ENCODE measurements around the gene MICU2. TPM values are rescaled to one million over a fixed set of nuclear protein-coding genes. Genes with fewer than 3 reads are reported as not detected.
"Not testable (repeated sequence)": the region's sequence is repeated elsewhere in the genome, so short reads cannot be mapped to it uniquely, and the experiment has no call there.

MICU2 gene
- total RNA-seq, 2 donors from 2014 or later = 38.5 to 43.2 TPM

DNA sequence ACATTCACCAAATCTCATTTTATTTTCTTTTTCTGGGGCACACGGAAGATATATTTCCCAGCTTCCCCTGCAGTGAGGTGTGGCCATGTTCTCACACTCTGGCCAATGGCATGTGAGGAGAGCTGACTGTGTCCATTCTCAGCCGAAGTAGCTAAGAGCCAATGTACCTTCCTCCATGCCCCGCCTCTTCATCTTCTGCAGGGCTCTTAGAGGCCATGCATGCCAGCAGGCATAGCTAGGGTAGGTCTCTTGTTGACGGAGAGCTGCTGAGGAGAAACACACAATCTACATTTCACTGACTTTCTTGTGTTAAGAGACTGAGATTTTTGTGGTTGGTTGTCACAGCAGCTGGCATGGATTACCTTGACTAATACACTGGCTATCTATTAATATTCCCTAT is 9.8 kb upstream of the MICU2 start:
- ATAC-seq (replicated peaks) = no peak
- Mint-ChIP-seq H3K4me1 (no peaks in the 10 kb centered on the region), H3K27me3 (peaks cover 4% of the 10 kb centered on the region), H3K36me3 (ENCODE audit: low read depth) (no peaks in the 10 kb centered on the region), H3K4me3 (no peak overlapping the region), H3K27ac (no peak overlapping the region), H3K9me3 (no peaks in the 10 kb centered on the region)

- H3K27ac Mint-ChIP-seq = no peak overlapping the region
- no peak for ATAC-seq (replicated peaks)
- no peaks in the 10 kb centered on the region for H3K27me3 Mint-ChIP-seq
- no peaks in the 10 kb centered on the region for H3K4me1 Mint-ChIP-seq
- no peak overlapping the region for H3K4me3 Mint-ChIP-seq
- H3K9me3 Mint-ChIP-seq = no peaks in the 10 kb centered on the region
- H3K36me3 Mint-ChIP-seq (ENCODE audit: low read depth) = no peaks in the 10 kb centered on the region
Measured at GRCh38 chr13:21611385-21611784, 7.4 kb upstream of the MICU2 start.

- Mint-ChIP-seq H3K4me1 (no peaks in the 10 kb centered on the region), H3K36me3 (ENCODE audit: low read depth) (no peaks in the 10 kb centered on the region), H3K4me3 (no peak overlapping the region), H3K27me3 (no peaks in the 10 kb centered on the region), H3K9me3 (no peaks in the 10 kb centered on the region), H3K27ac (no peak overlapping the region)
- ATAC-seq (replicated peaks) = no peak
Measured at GRCh38 chr13:21610687-21611086, 6.7 kb upstream of the MICU2 start.

- Mint-ChIP-seq H3K9me3 (no peaks in the 10 kb centered on the region), H3K4me3 (no peak overlapping the region), H3K36me3 (ENCODE audit: low read depth) (no peaks in the 10 kb centered on the region), H3K4me1 (no peaks in the 10 kb centered on the region), H3K27me3 (no peaks in the 10 kb centered on the region), H3K27ac (no peak overlapping the region)
- no peak for ATAC-seq (replicated peaks)
Measured at GRCh38 chr13:21608961-21609360, 5.0 kb upstream of the MICU2 start.

DNA sequence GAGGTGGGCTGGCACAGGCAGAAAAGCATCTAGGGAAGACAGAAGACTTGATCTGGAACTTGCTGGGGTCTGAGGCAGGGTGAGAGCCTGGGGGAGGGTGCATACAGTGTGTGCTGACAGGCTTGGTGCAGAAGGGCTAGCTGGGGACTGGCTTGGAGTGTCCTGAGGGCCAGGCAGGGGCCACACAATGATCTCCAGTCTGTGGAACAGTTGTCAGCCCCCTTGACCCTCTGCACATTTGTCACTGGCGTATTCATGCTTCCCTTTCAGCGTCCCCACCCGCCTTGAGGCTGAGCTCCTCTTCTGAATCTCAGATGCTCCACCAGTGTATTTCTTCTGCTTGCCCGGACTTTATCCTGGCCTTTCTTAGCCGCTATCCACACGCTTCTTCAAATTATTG is 2.8 kb upstream of the MICU2 start:
- H3K27me3 Mint-ChIP-seq = no peaks in the 10 kb centered on the region
- no peaks in the 10 kb centered on the region for H3K9me3 Mint-ChIP-seq
- no peak overlapping the region for H3K4me3 Mint-ChIP-seq
- H3K36me3 Mint-ChIP-seq (ENCODE audit: low read depth) = peaks cover 3% of the 10 kb centered on the region
- H3K27ac Mint-ChIP-seq = no peak overlapping the region
- no peak for ATAC-seq (replicated peaks)
- no peaks in the 10 kb centered on the region for H3K4me1 Mint-ChIP-seq

DNA sequence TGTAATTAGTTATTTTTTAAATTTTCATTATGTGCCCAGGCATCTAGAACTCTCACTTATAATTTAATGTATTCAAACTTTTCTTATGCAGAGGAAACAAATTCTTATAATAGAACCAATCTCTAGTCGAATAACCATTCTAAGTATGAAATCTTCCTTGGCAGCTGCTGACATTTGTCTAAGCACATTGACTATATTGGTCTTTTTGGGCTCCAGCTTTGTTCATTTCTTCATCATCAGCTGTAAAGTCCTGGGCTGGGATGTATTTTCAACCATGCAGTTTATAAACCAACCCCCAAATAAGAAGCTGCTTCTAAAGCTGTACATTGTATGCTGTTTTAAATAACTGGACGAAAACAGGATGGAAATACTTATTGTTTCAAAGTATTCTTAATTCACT is 2.3 kb upstream of the MICU2 start:
- ATAC-seq (replicated peaks) = no peak
- H3K36me3 Mint-ChIP-seq (ENCODE audit: low read depth) = peaks cover 9% of the 10 kb centered on the region

DNA sequence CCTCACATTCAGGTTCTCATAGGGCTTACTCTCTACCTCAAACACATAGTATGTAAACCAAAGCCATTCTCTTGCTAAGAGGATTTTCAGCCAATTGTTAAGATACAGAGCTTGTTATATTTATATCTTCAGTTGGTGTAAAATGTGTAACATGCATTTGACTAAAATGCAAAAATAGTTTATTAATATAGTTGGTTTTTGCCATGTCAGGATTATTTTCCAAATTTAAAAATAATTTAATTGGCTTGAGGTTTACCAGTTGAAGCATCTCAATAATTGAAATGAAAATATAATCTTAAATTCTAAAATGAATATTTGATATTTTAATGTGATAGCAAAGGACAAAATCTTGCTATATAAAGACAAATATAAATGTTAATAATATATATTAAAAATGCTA is 7.2 kb downstream of the MICU2 start:
- ATAC-seq (replicated peaks) = no peak
- no peaks in the 10 kb centered on the region for H3K27me3 Mint-ChIP-seq
- no peaks in the 10 kb centered on the region for H3K9me3 Mint-ChIP-seq
- H3K4me1 Mint-ChIP-seq = peaks cover 50% of the 10 kb centered on the region
- no peak overlapping the region for H3K27ac Mint-ChIP-seq
- H3K4me3 Mint-ChIP-seq = no peak overlapping the region
- peaks cover 22% of the 10 kb centered on the region for H3K36me3 Mint-ChIP-seq (ENCODE audit: low read depth)

More for the DNA sequence above, 2.3 kb upstream of the MICU2 start:
- peak overlapping the region; percentile 90 for H3K4me3 Mint-ChIP-seq
- H3K4me1 Mint-ChIP-seq = no peaks in the 10 kb centered on the region
- no peak overlapping the region for H3K27ac Mint-ChIP-seq
- H3K9me3 Mint-ChIP-seq = no peaks in the 10 kb centered on the region
- H3K27me3 Mint-ChIP-seq = no peaks in the 10 kb centered on the region

DNA sequence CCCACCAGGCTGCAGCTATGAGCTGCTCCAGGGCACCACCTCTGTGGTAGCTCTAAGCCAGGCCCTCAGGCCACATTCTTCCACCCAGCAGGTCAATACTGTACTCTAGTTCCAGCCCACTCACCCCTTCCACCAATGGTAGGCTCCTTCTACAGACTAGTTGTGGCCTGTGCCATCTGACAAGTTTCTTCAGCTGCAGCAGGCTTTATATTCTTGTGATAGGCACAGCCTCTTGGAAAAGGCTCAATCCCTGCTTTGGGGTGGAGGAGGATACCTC is 8.5 kb downstream of the MICU2 start:
- H3K4me1 Mint-ChIP-seq = peaks cover 60% of the 10 kb centered on the region
- H3K27me3 Mint-ChIP-seq = no peaks in the 10 kb centered on the region
- H3K4me3 Mint-ChIP-seq = no peak overlapping the region
- ATAC-seq (replicated peaks) = peak; percentile 21
- H3K9me3 Mint-ChIP-seq = no peaks in the 10 kb centered on the region
- peaks cover 12% of the 10 kb centered on the region for H3K36me3 Mint-ChIP-seq (ENCODE audit: low read depth)
- no peak overlapping the region for H3K27ac Mint-ChIP-seq

- ATAC-seq (replicated peaks) = no peak
- Mint-ChIP-seq H3K27ac (no peak overlapping the region), H3K4me1 (peaks cover 57% of the 10 kb centered on the region), H3K36me3 (ENCODE audit: low read depth) (peaks cover 7% of the 10 kb centered on the region), H3K27me3 (no peaks in the 10 kb centered on the region), H3K9me3 (no peaks in the 10 kb centered on the region), H3K4me3 (no peak overlapping the region)
Measured at GRCh38 chr13:21594715-21595545, 9.0 kb downstream of the MICU2 start.

GRCh38 chr13:21590665-21591456 is 13.1 kb downstream of the MICU2 start:
- not testable (repeated sequence) for H3K27me3 Mint-ChIP-seq; ATAC-seq (replicated peaks); H3K27ac Mint-ChIP-seq; H3K36me3 Mint-ChIP-seq (ENCODE audit: low read depth); H3K4me3 Mint-ChIP-seq; H3K9me3 Mint-ChIP-seq
- H3K4me1 Mint-ChIP-seq = peaks cover 65% of the 10 kb centered on the region

DNA sequence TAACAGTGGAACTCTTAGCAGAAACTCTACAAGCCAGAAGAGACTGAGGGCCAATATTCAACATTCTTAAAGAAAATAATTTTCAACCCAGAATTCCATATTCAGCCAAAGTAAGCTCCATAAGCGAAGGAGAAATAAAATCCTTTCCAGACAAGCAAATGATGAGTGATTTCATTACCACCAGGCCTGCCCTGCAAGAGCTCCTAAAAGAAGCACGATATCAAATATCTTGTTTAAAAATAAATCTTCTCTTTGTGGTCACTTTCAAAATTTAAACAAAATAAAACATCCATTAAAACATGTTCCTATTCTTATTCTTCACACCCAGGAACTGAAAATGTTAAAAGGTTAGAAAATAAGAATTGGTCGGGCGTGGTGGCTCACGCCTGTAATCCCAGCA is 13.7 kb downstream of the MICU2 start:
- Mint-ChIP-seq H3K9me3 (no peaks in the 10 kb centered on the region), H3K27me3 (no peaks in the 10 kb centered on the region), H3K4me1 (peaks cover 59% of the 10 kb centered on the region), H3K4me3 (no peak overlapping the region), H3K36me3 (ENCODE audit: low read depth) (no peaks in the 10 kb centered on the region), H3K27ac (no peak overlapping the region)
- ATAC-seq (replicated peaks) = no peak

GRCh38 chr13:21589510-21589909 is 14.5 kb downstream of the MICU2 start:
- ATAC-seq (replicated peaks); H3K27ac Mint-ChIP-seq; H3K36me3 Mint-ChIP-seq (ENCODE audit: low read depth); H3K27me3 Mint-ChIP-seq; H3K4me3 Mint-ChIP-seq; H3K9me3 Mint-ChIP-seq: not testable (repeated sequence)
- peaks cover 56% of the 10 kb centered on the region for H3K4me1 Mint-ChIP-seq

DNA sequence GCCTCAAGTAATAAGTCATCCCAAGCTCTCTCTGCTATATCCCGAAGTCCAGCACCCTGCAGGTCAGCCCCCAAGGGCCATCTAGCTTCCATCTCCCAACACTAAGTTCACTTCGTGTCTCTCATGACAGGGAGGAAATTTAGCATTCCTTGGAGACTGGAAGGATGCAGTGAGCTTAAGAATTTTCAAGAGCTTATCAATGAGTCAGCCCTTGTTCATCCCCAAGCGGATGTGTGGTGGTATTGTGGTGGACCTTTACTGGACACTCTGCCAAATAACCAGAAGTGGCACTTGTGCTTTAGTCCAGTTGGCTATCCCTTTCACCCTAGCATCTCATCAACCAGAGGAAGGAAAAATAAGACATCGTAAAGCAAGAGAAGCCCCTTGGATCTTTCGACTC is 15.6 kb downstream of the MICU2 start:
- not testable (repeated sequence) for H3K36me3 Mint-ChIP-seq (ENCODE audit: low read depth); ATAC-seq (replicated peaks); H3K27me3 Mint-ChIP-seq

DNA sequence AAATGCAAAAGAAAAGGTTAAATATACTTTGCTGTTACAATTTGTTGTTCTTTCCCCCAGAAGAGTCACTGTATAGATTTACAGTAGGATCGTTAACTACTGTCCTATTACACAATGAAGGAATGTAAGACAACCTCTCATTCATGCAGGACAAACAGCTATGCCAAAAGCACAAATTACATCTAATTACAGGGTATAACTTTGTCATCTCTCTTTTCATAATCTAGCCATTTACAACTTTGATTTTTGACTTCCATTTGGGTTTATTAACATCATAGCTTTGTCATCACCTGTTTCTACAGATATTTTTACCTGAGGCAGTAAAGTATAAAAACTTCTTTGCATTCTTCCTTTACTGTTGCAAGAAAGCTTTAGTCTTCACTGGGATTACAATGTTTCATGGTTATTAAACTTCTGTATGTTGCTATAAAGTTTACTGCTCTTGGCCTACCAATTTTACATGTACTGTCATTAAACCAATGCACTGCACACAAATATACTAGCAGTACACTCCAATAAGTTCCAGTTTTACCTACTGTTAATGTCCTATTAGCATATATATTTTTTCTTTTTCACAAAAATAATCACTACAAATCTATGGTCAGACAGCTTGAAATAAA is 18.9 kb downstream of the MICU2 start:
- no peak overlapping the region for H3K27ac Mint-ChIP-seq
- no peak overlapping the region for H3K4me3 Mint-ChIP-seq
- no peaks in the 10 kb centered on the region for H3K9me3 Mint-ChIP-seq
- H3K36me3 Mint-ChIP-seq (ENCODE audit: low read depth) = peaks cover 6% of the 10 kb centered on the region
- peaks cover 36% of the 10 kb centered on the region for H3K4me1 Mint-ChIP-seq
- H3K27me3 Mint-ChIP-seq = no peaks in the 10 kb centered on the region
- ATAC-seq (replicated peaks) = no peak

More for the DNA sequence above, 15.6 kb downstream of the MICU2 start:
- H3K27ac Mint-ChIP-seq, H3K9me3 Mint-ChIP-seq, H3K4me3 Mint-ChIP-seq: not testable (repeated sequence)
- H3K4me1 Mint-ChIP-seq = peaks cover 46% of the 10 kb centered on the region

GRCh38 chr13:21583478-21583877 is 20.5 kb downstream of the MICU2 start:
- no peaks in the 10 kb centered on the region for H3K27me3 Mint-ChIP-seq
- no peak for ATAC-seq (replicated peaks)
- no peak overlapping the region for H3K27ac Mint-ChIP-seq
- H3K4me1 Mint-ChIP-seq = peaks cover 30% of the 10 kb centered on the region
- H3K36me3 Mint-ChIP-seq (ENCODE audit: low read depth) = peaks cover 6% of the 10 kb centered on the region
- H3K4me3 Mint-ChIP-seq = no peak overlapping the region
- H3K9me3 Mint-ChIP-seq = no peaks in the 10 kb centered on the region

Data from activated T-helper 17 cell treated with anti-CD3 and anti-CD28 coated beads, Interleukin-2, amount 50 U/mL, for 72 hours (primary cell).